HL-60 (cell line): ENCODE results near the gene FAM170A.

Experiments used
- DNase-seq, 2 experiments: peaks; one replicate each; pipeline ENCODE4 v3.0.0-alpha.2; 2010 to 2020; ENCODE audit warnings: low read depth in 1 of 2, low spot score in 1 of 2
- H3K27ac ChIP-seq: fragments of 250-450 bp; sonication (Bioruptor Pico); replicated peaks from 2 replicates; pipeline ENCODE4 v1.5.1; 2020; ENCODE audit warnings: mild to moderate bottlenecking, moderate library complexity
- H3K27me3 ChIP-seq: fragments of 250-450 bp; sonication (Bioruptor Pico); 2 replicates; pipeline ENCODE4 v1.5.1; 2021; ENCODE audit warnings: mild to moderate bottlenecking, moderate library complexity; ENCODE audit not compliant: insufficient read depth, poor library complexity, severe bottlenecking
- H3K4me3 ChIP-seq: replicated peaks from 2 replicates; pipeline ENCODE4 v1.5.1; 2011; ENCODE audit warnings: mild to moderate bottlenecking, control low read depth, low read length; ENCODE audit not compliant: insufficient read depth
- GABPA ChIP-seq: IDR thresholded peaks from 2 replicates; pipeline ENCODE4 v1.6.1; 2012; ENCODE audit warnings: low read depth
- POLR2AphosphoS5 ChIP-seq: IDR thresholded peaks from 2 replicates; pipeline ENCODE4 v1.6.1; 2012; ENCODE audit warnings: low read depth
- REST ChIP-seq: IDR thresholded peaks from 2 replicates; pipeline ENCODE4 v1.6.1; 2012; ENCODE audit warnings: low read depth; ENCODE audit not compliant: insufficient replicate concordance
- SPI1 ChIP-seq: IDR thresholded peaks from 2 replicates; pipeline ENCODE4 v1.6.1; 2012; ENCODE audit warnings: low read depth, mild to moderate bottlenecking, borderline replicate concordance
- TF ChIP-seq, protein P1 (sequence below): IDR thresholded peaks from one replicate; pipeline ENCODE4 v1.5.1; 2011; ENCODE audit warnings: low read length, control low read depth, inconsistent platforms; ENCODE audit not compliant: insufficient read depth

The FAM170A gene

GRCh38 chr5:119682372-119682771 is 53.0 kb downstream of the FAM170A start:
- TF ChIP-seq SPI1 = no peak
- TF ChIP-seq, protein P1, sequence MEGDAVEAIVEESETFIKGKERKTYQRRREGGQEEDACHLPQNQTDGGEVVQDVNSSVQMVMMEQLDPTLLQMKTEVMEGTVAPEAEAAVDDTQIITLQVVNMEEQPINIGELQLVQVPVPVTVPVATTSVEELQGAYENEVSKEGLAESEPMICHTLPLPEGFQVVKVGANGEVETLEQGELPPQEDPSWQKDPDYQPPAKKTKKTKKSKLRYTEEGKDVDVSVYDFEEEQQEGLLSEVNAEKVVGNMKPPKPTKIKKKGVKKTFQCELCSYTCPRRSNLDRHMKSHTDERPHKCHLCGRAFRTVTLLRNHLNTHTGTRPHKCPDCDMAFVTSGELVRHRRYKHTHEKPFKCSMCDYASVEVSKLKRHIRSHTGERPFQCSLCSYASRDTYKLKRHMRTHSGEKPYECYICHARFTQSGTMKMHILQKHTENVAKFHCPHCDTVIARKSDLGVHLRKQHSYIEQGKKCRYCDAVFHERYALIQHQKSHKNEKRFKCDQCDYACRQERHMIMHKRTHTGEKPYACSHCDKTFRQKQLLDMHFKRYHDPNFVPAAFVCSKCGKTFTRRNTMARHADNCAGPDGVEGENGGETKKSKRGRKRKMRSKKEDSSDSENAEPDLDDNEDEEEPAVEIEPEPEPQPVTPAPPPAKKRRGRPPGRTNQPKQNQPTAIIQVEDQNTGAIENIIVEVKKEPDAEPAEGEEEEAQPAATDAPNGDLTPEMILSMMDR = no peak
- TF ChIP-seq REST = no peak
- no peak for TF ChIP-seq POLR2AphosphoS5
- no peak for TF ChIP-seq GABPA
- Histone ChIP-seq H3K4me3 (no peak overlapping the region), H3K27ac (no peak overlapping the region), H3K27me3 (no peaks in the 10 kb centered on the region)
- no peak for DNase-seq
